ENCODE data around the gene GPR155.

DNA sequence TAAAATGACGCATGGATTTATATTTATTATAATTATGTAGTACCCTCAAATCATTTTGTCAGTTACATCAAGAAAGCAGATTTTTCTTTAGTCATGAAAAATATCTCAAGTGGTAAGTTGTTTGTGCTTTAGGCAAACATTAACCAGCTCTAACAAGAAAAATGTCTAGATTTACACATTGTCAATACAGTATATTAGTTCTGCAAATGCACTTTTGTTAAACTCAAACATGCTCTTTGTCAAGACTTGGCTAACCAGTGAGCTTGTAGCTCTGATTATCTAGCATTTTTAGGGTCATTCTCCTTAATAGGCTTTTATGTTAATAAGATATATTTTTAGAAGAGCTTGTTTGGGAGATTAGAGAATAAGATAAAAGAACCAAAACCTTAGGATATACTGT lies 58.6 kb downstream of the GPR155 start:
- TF ChIP-seq, protein P1, sequence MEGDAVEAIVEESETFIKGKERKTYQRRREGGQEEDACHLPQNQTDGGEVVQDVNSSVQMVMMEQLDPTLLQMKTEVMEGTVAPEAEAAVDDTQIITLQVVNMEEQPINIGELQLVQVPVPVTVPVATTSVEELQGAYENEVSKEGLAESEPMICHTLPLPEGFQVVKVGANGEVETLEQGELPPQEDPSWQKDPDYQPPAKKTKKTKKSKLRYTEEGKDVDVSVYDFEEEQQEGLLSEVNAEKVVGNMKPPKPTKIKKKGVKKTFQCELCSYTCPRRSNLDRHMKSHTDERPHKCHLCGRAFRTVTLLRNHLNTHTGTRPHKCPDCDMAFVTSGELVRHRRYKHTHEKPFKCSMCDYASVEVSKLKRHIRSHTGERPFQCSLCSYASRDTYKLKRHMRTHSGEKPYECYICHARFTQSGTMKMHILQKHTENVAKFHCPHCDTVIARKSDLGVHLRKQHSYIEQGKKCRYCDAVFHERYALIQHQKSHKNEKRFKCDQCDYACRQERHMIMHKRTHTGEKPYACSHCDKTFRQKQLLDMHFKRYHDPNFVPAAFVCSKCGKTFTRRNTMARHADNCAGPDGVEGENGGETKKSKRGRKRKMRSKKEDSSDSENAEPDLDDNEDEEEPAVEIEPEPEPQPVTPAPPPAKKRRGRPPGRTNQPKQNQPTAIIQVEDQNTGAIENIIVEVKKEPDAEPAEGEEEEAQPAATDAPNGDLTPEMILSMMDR (IDR thresholded peaks at IDR 0.05; ENCODE audit: poor library complexity, severe bottlenecking) = no peak
- TF ChIP-seq EP300 (conservative IDR thresholded peaks at IDR 0.05; ENCODE audit: poor library complexity, severe bottlenecking) (no peak), EZH2 (IDR thresholded peaks at IDR 0.05; ENCODE audit: borderline replicate concordance, insufficient read depth, low read length, poor library complexity, severe bottlenecking) (no peak), POLR2AphosphoS5 (IDR thresholded peaks at IDR 0.05) (no peak), SMC3 (conservative IDR thresholded peaks at IDR 0.05; ENCODE audit: poor library complexity) (no peak), MXI1 (conservative IDR thresholded peaks at IDR 0.05; ENCODE audit: poor library complexity, severe bottlenecking) (no peak)

Measured in neural cell (in vitro differentiated cells).